Measurements from ENCODE around the gene TBC1D5.

The TBC1D5 gene

DNA sequence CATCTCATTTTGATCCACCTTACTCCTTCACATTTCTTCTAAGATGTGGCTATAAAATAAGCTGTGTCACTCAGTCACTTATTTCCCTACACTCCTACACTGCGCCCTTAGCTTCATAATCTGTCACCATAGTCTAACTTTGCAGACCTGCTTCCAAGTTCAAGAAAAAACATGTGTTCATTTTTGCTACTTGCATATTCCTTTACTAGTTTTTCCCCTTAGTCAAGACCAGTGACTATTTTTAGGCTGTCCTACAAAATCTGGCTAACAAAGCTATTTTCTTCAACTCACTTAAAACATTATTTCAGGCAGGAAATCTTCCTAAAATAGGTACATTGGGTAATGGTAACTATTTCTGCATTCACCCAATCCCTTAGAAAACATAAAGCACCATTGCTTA is 272.5 kb downstream of the TBC1D5 start:
- no peak for DNase-seq

- DNase-seq: peak; percentile 7
Measured at GRCh38 chr3:17469520-17469919, 272.9 kb downstream of the TBC1D5 start.

- peak; percentile 72 for DNase-seq
Measured at GRCh38 chr3:17466028-17466427, 276.4 kb downstream of the TBC1D5 start.

DNA sequence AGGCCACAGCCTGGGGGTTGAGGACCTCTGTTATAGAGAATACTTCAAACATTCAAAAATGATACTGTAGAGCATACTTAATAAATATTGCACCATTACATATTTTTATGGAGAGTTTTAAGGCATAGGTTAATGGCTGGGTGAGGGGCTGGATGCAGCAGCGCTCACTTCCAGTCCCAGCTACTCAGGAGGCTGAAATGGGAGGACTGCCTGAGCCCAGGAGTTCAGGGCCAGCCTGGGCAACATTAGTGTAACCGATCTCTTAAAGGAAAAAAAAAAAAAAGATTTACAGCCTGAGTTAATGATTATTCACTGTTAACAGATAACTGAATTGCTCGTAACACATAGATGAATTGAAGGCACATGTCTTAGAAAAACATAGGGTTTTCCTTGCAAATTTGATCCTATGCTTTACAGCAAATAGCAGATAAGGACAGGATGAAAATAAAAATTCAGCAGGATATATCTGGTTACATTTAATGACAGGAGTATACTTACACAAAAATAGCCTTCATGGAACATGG is 282.9 kb downstream of the TBC1D5 start:
- DNase-seq: no peak

- no peak for DNase-seq
Measured at GRCh38 chr3:17456650-17457049, 285.8 kb downstream of the TBC1D5 start.

- no peak for DNase-seq
Measured at GRCh38 chr3:17456046-17456445, 286.4 kb downstream of the TBC1D5 start.

GRCh38 chr3:17444865-17445264 is 297.6 kb downstream of the TBC1D5 start:
- DNase-seq: no peak

DNA sequence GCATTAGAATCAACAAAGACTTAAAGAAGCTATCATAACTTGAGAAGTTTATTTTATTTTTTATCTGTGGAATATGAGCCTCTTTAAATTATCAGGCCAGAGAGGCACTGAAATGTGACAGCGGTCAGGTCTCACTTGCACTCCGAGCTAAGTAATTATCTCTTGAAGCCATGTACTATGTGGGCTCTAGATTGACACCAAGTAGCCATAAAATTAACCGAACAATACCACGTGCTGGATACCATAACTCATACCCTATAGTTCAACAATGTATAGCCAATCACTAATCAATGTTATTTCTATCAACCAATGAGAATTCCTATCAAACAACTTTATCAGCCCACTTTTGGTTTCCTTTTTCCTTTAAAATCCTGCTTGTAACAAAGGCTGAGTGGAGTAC is 299.3 kb downstream of the TBC1D5 start:
- DNase-seq: no peak

- no peak for DNase-seq
Measured at GRCh38 chr3:17442332-17443049, 299.9 kb downstream of the TBC1D5 start.

DNA sequence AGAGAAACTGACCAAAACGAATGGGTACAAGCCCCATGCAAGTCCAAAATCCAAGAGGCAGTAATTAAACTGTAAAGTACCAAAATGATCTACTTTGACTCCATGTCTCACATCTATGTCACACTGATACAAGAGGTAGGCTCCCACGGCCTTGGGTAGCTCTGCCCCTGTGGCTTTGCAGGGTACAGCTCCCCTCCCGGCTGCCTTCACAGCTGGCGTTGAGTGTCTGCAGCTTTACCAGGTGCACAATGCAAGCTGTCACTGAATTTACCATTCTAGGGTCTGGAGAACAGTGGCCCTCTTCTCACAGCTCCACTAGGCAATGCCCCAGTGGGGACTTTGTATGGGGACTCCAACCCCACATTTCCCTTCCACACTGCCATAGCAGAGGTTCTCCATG is 308.6 kb downstream of the TBC1D5 start:
- DNase-seq: no peak

GRCh38 chr3:17432236-17432635 is 310.2 kb downstream of the TBC1D5 start:
- no peak for DNase-seq

DNA sequence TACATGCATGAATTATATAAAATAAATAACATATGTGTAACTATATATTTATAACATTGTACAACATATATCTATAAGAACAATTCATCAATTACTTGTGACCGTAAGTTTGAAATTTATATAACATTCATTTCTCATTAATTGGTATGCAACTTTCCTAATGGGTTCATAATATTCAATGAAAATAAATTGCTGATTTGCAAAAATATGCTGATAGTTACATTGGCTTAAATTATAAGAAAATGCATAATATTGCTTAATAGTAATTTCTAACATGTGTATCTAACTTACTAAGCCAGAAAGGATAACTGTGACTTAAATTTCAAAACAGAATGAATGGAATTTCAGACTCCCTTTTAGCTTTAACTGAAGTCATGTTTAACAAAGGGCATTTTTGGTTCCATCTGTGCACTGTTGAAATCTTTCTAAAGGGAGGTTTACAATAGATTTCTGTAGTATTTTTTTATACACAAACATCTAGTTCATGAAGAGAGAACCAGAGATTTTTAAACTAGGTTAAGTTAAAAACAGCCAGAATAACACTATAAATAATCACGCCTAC is 310.9 kb downstream of the TBC1D5 start:
- DNase-seq: peak; percentile 20

GRCh38 chr3:17431004-17431403 is 311.4 kb downstream of the TBC1D5 start:
- DNase-seq: peak; percentile 36

GRCh38 chr3:17430582-17430981 is 311.8 kb downstream of the TBC1D5 start:
- DNase-seq: no peak

DNA sequence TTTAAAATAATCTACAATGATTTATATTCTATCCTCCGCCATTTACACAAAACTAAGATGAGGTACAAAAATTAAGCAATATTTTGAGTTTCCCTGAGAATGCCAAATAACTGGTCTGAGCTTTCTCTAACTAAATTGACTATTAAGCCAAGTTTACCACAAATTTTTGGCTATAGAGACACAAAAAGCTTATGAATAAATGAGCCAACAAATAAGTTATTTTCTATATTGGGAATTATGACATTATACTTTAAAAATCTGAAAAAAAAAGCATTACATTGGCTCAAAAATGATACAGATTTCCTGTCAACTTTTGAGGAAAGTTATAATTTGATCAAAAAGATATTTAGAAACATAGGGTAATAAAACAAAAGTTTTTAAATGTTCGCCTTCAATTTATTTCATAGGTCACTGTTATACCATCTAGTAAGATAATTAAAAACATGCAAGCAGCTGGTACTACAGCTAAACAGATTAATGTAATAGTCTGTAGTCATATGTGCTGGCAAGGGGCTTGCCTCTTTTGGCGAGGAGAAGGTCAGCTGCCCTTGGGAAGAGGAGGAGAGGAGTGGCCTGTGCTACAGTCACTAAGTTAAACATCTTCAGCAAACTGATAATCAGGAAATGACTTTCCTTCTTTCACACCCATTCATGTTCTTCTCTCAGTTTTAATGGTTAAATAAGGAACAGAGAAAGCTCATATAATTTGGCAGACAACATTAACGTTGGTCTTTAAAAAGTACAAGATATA is 318.5 kb downstream of the TBC1D5 start:
- DNase-seq: peak; percentile 5

GRCh38 chr3:17422636-17423035 is 319.8 kb downstream of the TBC1D5 start:
- DNase-seq: no peak

- DNase-seq: peak; percentile 21
Measured at GRCh38 chr3:17420668-17421067, 321.8 kb downstream of the TBC1D5 start.

GRCh38 chr3:17412950-17413530 is 329.4 kb downstream of the TBC1D5 start:
- peak; percentile 48 for DNase-seq

- no peak for DNase-seq
Measured at GRCh38 chr3:17411157-17411877, 331.1 kb downstream of the TBC1D5 start.

DNA sequence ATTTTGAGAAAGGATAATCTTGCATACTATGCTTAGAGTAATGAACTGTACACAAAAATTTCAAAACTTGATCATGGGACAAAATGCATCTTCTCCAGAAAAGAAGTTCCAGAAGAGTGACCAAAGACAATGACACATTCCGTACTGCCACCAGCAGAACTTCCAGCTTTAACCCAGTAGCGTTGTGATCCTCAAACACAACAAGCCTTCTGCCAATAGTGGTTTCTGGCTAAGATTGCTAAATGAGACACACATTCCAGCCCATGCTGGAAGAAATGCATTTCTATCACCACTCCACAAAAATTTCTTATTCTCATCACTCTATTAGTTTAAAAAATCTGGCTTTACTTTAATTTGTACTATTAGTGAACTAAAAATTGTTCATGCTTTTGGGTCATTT is 334.9 kb downstream of the TBC1D5 start:
- DNase-seq: peak; percentile 22

DNA sequence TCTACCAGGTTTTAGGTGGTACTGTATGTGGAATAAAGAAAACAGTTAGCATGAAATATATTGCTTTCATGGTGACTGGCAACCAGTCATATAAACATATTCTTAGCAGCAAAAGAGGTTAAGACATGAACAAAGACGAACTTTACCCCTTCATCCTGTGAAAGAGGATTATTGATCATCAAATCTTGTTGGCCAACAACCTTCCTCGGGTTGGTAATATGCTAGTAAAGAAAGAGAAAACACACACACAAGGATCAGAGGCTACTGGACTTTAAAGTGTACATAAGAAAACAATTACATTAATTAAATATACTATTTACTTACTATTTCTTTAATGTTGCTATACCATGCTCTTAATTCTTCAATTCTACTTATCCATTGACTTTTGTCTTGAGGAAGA is 337.9 kb downstream of the TBC1D5 start:
- no peak for DNase-seq

GRCh38 chr3:17402442-17402841 is 340.0 kb downstream of the TBC1D5 start:
- DNase-seq: no peak

DNA sequence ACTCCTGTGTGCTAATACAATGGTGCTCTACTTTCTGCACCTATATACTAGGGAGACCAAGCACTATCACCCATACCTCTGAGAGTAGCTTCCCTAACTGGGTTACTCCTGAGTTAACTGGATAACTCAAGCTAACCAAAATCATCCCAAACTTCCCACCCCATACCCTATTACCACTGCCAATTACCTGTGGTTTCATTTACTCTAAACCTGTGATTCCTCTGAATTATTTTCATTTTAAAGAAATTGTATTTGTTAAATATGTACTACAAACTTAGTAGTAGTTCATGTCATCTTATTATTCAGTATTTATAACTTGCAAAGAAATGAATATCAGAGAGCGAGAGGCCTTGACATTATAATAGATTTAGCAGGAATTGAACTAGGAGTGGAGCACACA is 340.5 kb downstream of the TBC1D5 start:
- DNase-seq: no peak

Measured in fibroblast of skin of back (primary cell).